Adrenal gland (tissue), 5 donors: ENCODE results near the gene SMAD3.

Experiments used
- POLR2A ChIP-seq, 2 donors: fragments of 450-650 bp; IDR thresholded peaks; one replicate each; pipeline ENCODE4 v1.6.1; 2017; ENCODE audit warnings: antibody characterized with exemption in 2 of 2, mild to moderate bottlenecking in 2 of 2, moderate library complexity in 1 of 2
- TF ChIP-seq, protein P1 (sequence below), 6 experiments: fragments of 450-650 bp in 4 of 6; fragments of 200-600 bp in 2 of 6; sonication (generic) in 1 of 6; IDR thresholded peaks; 1 replicate in 5 of 6; 2 replicates in 1 of 6; pipeline versions ENCODE4 v1.5.1 to v1.8.0; 2016 to 2021; ENCODE audit warnings: antibody characterized with exemption in 6 of 6, mild to moderate bottlenecking in 2 of 6, moderate library complexity in 1 of 6
- donor health status: DM: no; HTN: no; CAD: no.

DNA sequence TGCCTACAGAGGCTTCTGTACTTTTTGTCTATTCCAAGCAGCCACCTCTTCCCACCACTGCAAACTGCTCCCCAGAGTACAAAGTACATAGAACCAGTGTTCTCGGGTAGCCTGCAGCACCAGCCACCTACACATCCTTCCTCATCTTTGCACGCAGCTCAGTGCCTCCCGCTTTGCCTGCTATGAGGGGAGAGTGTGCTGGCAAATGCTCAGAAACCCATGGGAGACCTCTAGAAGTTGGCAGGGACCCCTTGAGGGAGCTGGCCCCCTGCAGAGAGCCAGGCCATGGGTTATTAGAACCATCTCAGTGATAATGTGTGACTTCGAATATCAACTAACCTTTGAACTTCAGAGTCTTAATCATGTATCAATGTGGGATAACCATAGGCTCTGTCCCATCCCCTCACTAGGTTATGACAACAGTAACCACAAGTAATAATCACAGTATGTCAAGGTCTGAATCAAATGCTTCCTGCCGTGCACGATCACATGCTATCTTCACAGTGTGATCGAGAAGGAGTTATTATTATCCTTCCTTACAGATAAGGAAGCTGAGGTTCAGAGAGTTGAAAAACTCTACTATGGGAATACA, 22.8 kb upstream of the SMAD3 start:
- TF ChIP-seq, protein P1, sequence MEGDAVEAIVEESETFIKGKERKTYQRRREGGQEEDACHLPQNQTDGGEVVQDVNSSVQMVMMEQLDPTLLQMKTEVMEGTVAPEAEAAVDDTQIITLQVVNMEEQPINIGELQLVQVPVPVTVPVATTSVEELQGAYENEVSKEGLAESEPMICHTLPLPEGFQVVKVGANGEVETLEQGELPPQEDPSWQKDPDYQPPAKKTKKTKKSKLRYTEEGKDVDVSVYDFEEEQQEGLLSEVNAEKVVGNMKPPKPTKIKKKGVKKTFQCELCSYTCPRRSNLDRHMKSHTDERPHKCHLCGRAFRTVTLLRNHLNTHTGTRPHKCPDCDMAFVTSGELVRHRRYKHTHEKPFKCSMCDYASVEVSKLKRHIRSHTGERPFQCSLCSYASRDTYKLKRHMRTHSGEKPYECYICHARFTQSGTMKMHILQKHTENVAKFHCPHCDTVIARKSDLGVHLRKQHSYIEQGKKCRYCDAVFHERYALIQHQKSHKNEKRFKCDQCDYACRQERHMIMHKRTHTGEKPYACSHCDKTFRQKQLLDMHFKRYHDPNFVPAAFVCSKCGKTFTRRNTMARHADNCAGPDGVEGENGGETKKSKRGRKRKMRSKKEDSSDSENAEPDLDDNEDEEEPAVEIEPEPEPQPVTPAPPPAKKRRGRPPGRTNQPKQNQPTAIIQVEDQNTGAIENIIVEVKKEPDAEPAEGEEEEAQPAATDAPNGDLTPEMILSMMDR (IDR thresholded peaks at IDR 0.05): no peak
- TF ChIP-seq POLR2A (IDR thresholded peaks at IDR 0.05): no peak
